Caco-2 (cell line): ENCODE results near the gene CCIN. TPM values are rescaled to one million over a fixed set of nuclear protein-coding genes. Genes with fewer than 3 reads are reported as not detected.

Source experiments
- BruUV-seq: library from RNA; stranded (reverse); fragments of 400-500 nt; replicated peaks from 2 replicates; lab custom pipeline; 2021; lab: Mats Ljungman, UMichigan
- CTCF ChIA-PET: fragments of 300-600 bp; sonication (Branson Sonifier 250); formaldehyde crosslinking; loops from one replicate; lab custom pipeline; 2022; ENCODE audit warnings: antibody characterized with exemption; lab: Charles Lee
- POLR2A ChIA-PET: fragments of 300-600 bp; sonication (Branson Sonifier 250); formaldehyde crosslinking; loops from one replicate; lab custom pipeline; 2022; ENCODE audit warnings: antibody characterized with exemption; lab: Charles Lee
- DNase-seq, 2 experiments: peaks; one replicate each; pipeline versions ENCODE4 v3.0.0 to v3.0.0-alpha.2; 2020 to 2022
- H3K27me3 ChIP-seq: replicated peaks from 2 replicates; pipeline ENCODE4 v1.6.0; 2011; ENCODE audit warnings: low read length; ENCODE audit not compliant: control insufficient read depth, insufficient read depth
- H3K36me3 ChIP-seq: 2 replicates; pipeline ENCODE4 v1.5.1; 2011; ENCODE audit warnings: low read length; ENCODE audit not compliant: control insufficient read depth, insufficient read depth
- H3K4me1 ChIP-seq: fragments of 250-450 bp; sonication (Bioruptor Pico); 2 replicates; pipeline ENCODE4 v1.5.1; 2020; ENCODE audit warnings: mild to moderate bottlenecking
- H3K4me3 ChIP-seq: 2 replicates; pipeline ENCODE4 v1.5.1; 2011; ENCODE audit warnings: low read depth, mild to moderate bottlenecking, control low read depth, low read length
- H3K9me3 ChIP-seq: fragments of 250-450 bp; sonication (Bioruptor Pico); 2 replicates; pipeline ENCODE4 v1.5.1; 2020; ENCODE audit warnings: mild to moderate bottlenecking, moderate library complexity
- H3K27ac Mint-ChIP-seq: one replicate; pipeline ENCODE4 v1.8.0; 2022; ENCODE audit warnings: mixed read lengths; ENCODE audit not compliant: unreplicated experiment
- H3K27me3 Mint-ChIP-seq: one replicate; pipeline ENCODE4 v1.8.0; 2022; ENCODE audit warnings: mixed read lengths; ENCODE audit not compliant: insufficient read depth, unreplicated experiment
- H3K36me3 Mint-ChIP-seq: one replicate; pipeline ENCODE4 v1.8.0; 2022; ENCODE audit warnings: mild to moderate bottlenecking, mixed read lengths; ENCODE audit not compliant: insufficient read depth, unreplicated experiment
- H3K4me1 Mint-ChIP-seq: one replicate; pipeline ENCODE4 v1.8.0; 2022; ENCODE audit warnings: low read depth, mixed read lengths; ENCODE audit not compliant: unreplicated experiment
- H3K4me3 Mint-ChIP-seq: one replicate; pipeline ENCODE4 v1.8.0; 2022; ENCODE audit warnings: mild to moderate bottlenecking, moderate library complexity, mixed read lengths; ENCODE audit not compliant: unreplicated experiment
- H3K9me3 Mint-ChIP-seq: one replicate; pipeline ENCODE4 v1.8.0; 2022; ENCODE audit warnings: mixed read lengths; ENCODE audit not compliant: unreplicated experiment
- intact Hi-C: fragments of 100-400 bp; cut with micrococcal nuclease; formaldehyde crosslinking; loops from one replicate; pipeline ENCODE4 v1.10.0; 2022; ENCODE audit not compliant: unreplicated experiment
- total RNA-seq: library from RNA; stranded (reverse); gene quantifications from 2 replicates; pipeline ENCODE4 v1.2.3, GENCODE V29; 2022
- TF ChIP-seq, protein P1 (sequence below), 2 experiments: fragments of 200-600 bp in 1 of 2; IDR thresholded peaks; 1 replicate in 1 of 2; 2 replicates in 1 of 2; pipeline versions ENCODE4 v1.5.1 to v1.8.0; 2011 to 2022; ENCODE audit warnings: antibody characterized with exemption in 1 of 2, control low read depth in 1 of 2, inconsistent platforms in 1 of 2, low read depth in 1 of 2, low read length in 1 of 2, mild to moderate bottlenecking in 1 of 2, moderate library complexity in 1 of 2; ENCODE audit not compliant: insufficient read depth in 1 of 2, severe bottlenecking in 1 of 2, unreplicated experiment in 1 of 2

Gene CCIN
- total RNA-seq, 1 experiment from 2014 or later = not detected

DNA sequence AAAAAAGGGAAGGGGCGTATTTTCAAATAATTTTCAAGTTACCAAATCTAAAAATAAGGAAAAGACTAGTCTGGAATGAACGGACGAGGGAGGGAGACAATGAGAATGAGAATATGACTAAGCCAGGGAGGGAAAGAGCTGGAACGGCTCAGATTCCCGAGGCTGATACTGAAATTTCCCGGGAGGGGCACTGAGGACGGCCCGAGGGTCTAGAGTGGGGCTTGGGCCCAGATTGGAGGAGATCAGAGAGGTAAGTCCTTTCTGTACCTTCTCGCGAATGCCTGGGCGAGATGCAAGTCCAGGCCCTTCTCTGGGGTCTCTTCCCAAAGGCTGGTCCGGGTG is 3.4 kb upstream of the CCIN start:
- Mint-ChIP-seq H3K36me3 (no peaks in the 10 kb centered on the region), H3K27me3 (no peaks in the 10 kb centered on the region), H3K4me3 (no peak overlapping the region), H3K27ac (no peak overlapping the region), H3K9me3 (no peaks in the 10 kb centered on the region), H3K4me1 (no peaks in the 10 kb centered on the region)
- Histone ChIP-seq H3K9me3 (no peaks in the 10 kb centered on the region), H3K4me3 (no peak overlapping the region), H3K4me1 (peaks cover 8% of the 10 kb centered on the region), H3K36me3 (no peaks in the 10 kb centered on the region), H3K27me3 (no peaks in the 10 kb centered on the region)
- no TSS peak for BruUV-seq
- TF ChIP-seq, protein P1, sequence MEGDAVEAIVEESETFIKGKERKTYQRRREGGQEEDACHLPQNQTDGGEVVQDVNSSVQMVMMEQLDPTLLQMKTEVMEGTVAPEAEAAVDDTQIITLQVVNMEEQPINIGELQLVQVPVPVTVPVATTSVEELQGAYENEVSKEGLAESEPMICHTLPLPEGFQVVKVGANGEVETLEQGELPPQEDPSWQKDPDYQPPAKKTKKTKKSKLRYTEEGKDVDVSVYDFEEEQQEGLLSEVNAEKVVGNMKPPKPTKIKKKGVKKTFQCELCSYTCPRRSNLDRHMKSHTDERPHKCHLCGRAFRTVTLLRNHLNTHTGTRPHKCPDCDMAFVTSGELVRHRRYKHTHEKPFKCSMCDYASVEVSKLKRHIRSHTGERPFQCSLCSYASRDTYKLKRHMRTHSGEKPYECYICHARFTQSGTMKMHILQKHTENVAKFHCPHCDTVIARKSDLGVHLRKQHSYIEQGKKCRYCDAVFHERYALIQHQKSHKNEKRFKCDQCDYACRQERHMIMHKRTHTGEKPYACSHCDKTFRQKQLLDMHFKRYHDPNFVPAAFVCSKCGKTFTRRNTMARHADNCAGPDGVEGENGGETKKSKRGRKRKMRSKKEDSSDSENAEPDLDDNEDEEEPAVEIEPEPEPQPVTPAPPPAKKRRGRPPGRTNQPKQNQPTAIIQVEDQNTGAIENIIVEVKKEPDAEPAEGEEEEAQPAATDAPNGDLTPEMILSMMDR (IDR thresholded peaks at IDR 0.05; ENCODE audit: insufficient read depth in 1 of 2, low read depth in 1 of 2, low read length in 1 of 2, severe bottlenecking in 1 of 2, unreplicated experiment in 1 of 2) = no peak
- DNase-seq = no peak
- intact Hi-C loops = loop anchor here (1.0 to 5.0 kb wide), 4 partner anchors 24 to 218 kb away; no protein-coding TSS in a partner anchor
- CTCF ChIA-PET = interaction anchor here (0.6 to 1.6 kb wide), 3 partner anchors 29 to 95 kb away, joined by 3 to 6 read pairs (median 4); partner anchors contain the start of gene GLIPR2
- POLR2A ChIA-PET = interaction anchor here (1.1 kb wide), 1 partner anchor 24 kb away, joined by 3 read pairs; no protein-coding TSS in a partner anchor

DNA sequence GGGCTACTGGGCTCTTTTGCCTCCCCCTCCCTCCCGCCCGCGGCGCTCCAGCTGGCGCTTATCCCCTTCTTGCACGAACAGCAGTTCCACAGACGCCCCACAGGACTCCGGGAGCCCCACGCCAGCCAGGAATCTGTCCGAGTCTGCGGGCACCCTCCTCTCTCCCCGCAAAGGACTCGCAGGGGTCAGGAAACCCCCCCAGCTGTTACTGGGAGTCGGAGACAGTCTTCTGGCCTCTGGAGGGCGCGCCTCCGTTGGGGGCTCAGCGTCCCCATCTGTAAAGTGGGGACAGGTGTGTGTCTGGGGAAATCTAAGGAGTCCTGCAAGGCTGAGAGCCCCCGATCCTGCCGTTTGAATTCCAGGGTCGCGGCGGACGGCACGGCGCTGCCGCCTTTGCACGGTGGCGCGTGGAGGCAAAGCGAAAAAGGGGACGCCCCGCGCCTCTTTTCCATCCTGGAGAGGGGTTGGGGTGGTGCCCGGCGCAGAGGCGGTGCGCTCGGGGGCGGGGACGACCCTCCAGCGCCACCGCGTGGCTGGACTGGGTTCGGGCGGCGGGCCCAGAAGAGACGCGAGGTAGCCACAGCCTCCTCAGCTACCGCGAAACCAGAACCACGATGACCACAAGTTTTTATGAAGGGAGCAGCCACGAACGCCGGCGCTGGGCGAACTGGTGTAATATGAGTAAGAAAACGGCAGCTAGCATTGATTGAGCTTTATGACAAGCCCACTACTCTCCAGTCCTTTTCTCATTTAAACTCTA is 2.8 kb upstream of the CCIN start:
- intact Hi-C loops = loop anchor here (1.0 to 5.0 kb wide), 4 partner anchors 25 to 219 kb away; no protein-coding TSS in a partner anchor
- CTCF ChIA-PET = interaction anchor here (0.6 to 1.5 kb wide), 7 partner anchors 61 to 158 kb away, joined by 3 to 6 read pairs (median 4); no protein-coding TSS in a partner anchor

DNA sequence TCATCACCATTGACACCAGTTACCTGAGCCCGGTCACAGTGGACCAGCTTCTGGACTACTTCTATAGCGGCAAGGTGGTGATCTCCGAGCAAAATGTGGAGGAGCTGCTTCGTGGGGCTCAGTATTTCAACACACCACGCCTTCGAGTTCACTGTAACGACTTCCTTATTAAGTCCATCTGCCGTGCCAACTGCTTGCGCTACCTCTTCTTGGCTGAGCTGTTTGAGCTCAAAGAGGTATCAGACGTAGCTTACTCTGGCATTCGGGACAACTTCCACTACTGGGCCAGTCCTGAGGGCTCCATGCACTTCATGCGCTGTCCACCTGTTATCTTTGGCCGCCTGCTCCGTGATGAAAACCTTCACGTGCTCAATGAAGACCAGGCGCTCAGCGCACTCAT is 520 bp downstream of the CCIN start:
- Mint-ChIP-seq H3K4me1 (no peaks in the 10 kb centered on the region), H3K27me3 (no peaks in the 10 kb centered on the region), H3K27ac (no peak overlapping the region), H3K36me3 (peaks cover 6% of the 10 kb centered on the region), H3K4me3 (no peak overlapping the region), H3K9me3 (no peaks in the 10 kb centered on the region)
- no peak for DNase-seq
- ChIA-PET CTCF (interaction anchor here (0.6 kb wide), 1 partner anchor 28 kb away, joined by 3 read pairs; no protein-coding TSS in a partner anchor), POLR2A (no interaction called here)
- no TSS peak for BruUV-seq
- TF ChIP-seq, protein P1 (IDR thresholded peaks at IDR 0.05; ENCODE audit: insufficient read depth in 1 of 2, low read depth in 1 of 2, low read length in 1 of 2, severe bottlenecking in 1 of 2, unreplicated experiment in 1 of 2) = no peak
- Histone ChIP-seq H3K27me3 (no peaks in the 10 kb centered on the region), H3K36me3 (no peaks in the 10 kb centered on the region), H3K4me3 (no peak overlapping the region), H3K9me3 (no peaks in the 10 kb centered on the region), H3K4me1 (no peaks in the 10 kb centered on the region)
- intact Hi-C loops = loop anchor here (5.0 kb wide), 1 partner anchor 222 kb away; no protein-coding TSS in a partner anchor

More for the DNA sequence above, 2.8 kb upstream of the CCIN start:
- Histone ChIP-seq H3K4me1 (peaks cover 8% of the 10 kb centered on the region), H3K27me3 (no peaks in the 10 kb centered on the region), H3K4me3 (no peak overlapping the region; the same call in 1 of the 2 replicates), H3K9me3 (no peaks in the 10 kb centered on the region), H3K36me3 (no peaks in the 10 kb centered on the region)
- Mint-ChIP-seq H3K36me3 (peaks cover 1% of the 10 kb centered on the region), H3K4me3 (peak overlapping the region; percentile 57), H3K27ac (no peak overlapping the region), H3K4me1 (no peaks in the 10 kb centered on the region), H3K9me3 (no peaks in the 10 kb centered on the region), H3K27me3 (no peaks in the 10 kb centered on the region)
- no TSS peak for BruUV-seq
- DNase-seq = peak; percentile 66 to 85
- POLR2A ChIA-PET = interaction anchor here (0.6 to 1.1 kb wide), 2 partner anchors 23 to 24 kb away, joined by 3 to 7 read pairs; partner anchors contain the start of gene CLTA
- TF ChIP-seq, protein P1 (IDR thresholded peaks at IDR 0.05; ENCODE audit: insufficient read depth in 1 of 2, low read depth in 1 of 2, low read length in 1 of 2, severe bottlenecking in 1 of 2, unreplicated experiment in 1 of 2) = peak; percentile 76 to 84
